Psoas muscle (tissue), 8 donors: ENCODE results near the gene RNF130. TPM values are rescaled to one million over a fixed set of nuclear protein-coding genes. Genes with fewer than 3 reads are reported as not detected.

Source experiments
- ATAC-seq, 4 donors: fragments of 200-7000 bp; cut with Tn5 transposase; one replicate each; pipeline ENCODE4 v1.9.1; 2020; ENCODE audit warnings: moderate library complexity in 3 of 4, mild to moderate bottlenecking in 2 of 4
- DNase-seq, 2 donors: peaks; one replicate each; pipeline ENCODE4 v3.0.0-alpha.2; 2020
- H3K27ac ChIP-seq: fragments of 200-600 bp; one replicate; pipeline ENCODE4 v1.8.0; 2022
- H3K27me3 ChIP-seq, 3 donors: fragments of 200-600 bp in 1 of 3; one replicate each; pipeline versions ENCODE4 v1.6.1 to v1.8.0; 2013 to 2022; ENCODE audit warnings: low read length in 2 of 3, mild to moderate bottlenecking in 2 of 3, moderate library complexity in 1 of 3; ENCODE audit not compliant: insufficient read depth in 3 of 3
- H3K36me3 ChIP-seq, 2 donors: fragments of 200-600 bp in 1 of 2; one replicate each; pipeline versions ENCODE4 v1.6.1 to v1.8.0; 2013 to 2022; ENCODE audit warnings: low read depth in 1 of 2, mild to moderate bottlenecking in 1 of 2, moderate library complexity in 1 of 2; ENCODE audit not compliant: insufficient read depth in 1 of 2
- H3K4me1 ChIP-seq: fragments of 200-600 bp; one replicate; pipeline ENCODE4 v1.8.0; 2022
- H3K4me3 ChIP-seq: fragments of 200-600 bp; one replicate; pipeline ENCODE4 v1.8.0; 2022; ENCODE audit warnings: mild to moderate bottlenecking
- H3K9me3 ChIP-seq: fragments of 200-600 bp; one replicate; pipeline ENCODE4 v1.8.0; 2022
- WGBS, 3 donors: extraction: QIAGEN DNeasy Blood & Tissue Kit; methylation state at CpG; one replicate each; pipeline versions ENCODE4 v1.1.6 to v1.1.7; 2013; 5-methylcytosine and 5-hydroxymethylcytosine counted together
- intact Hi-C, 2 donors: fragments of 100-400 bp; cut with DNase I; formaldehyde crosslinking; loops; one replicate each; pipeline versions ENCODE4 v1.11.0 to v1.14.2; 2022
- polyA plus RNA-seq, 3 donors: library from polyadenylated mRNA; stranded (reverse); fragments of 200-250 nt; gene quantifications; one replicate each; pipeline ENCODE4 v1.2.3, GENCODE V29; 2013
- total RNA-seq, 4 donors: library from RNA; stranded (reverse); fragmentation: NEBNext Ultra II Directional in 2 of 4; extraction: Animal tissue kit (Norgen Biotek cat#: 25700) in 2 of 4; gene quantifications; one replicate each; pipeline versions ENCODE4 v1.2.1 to v1.2.4, GENCODE V29; 2021 to 2023
- TF ChIP-seq, protein P1 (sequence below): fragments of 200-600 bp; IDR thresholded peaks from one replicate; pipeline ENCODE4 v1.8.0; 2022; ENCODE audit warnings: antibody characterized with exemption
- donor health status: healthy with polysubstance abuse.
- donor health status: DM: no; HTN: no; CAD: no; lungs with moderate emphysema.
- donor health status: Bipolar disorder and iron deficiency.
- donor health status: healthy.
- donor health status: DM: yes; HTN: yes; CAD: no.
- donor health status: DM: no; HTN: no; CAD: no.
- donor health status: DM: no; HTN: no; CAD: no.
- donor health status: DM: yes; HTN: yes; CAD: no.

The RNF130 gene
- total and polyA plus RNA-seq, 7 donors: 34.1 to 45.3 (median 37.2) TPM

- intact Hi-C loops: no loop called here
- H3K27me3 ChIP-seq: no peaks in the 10 kb centered on the region
- DNase-seq: no peak
- H3K9me3 ChIP-seq: no peaks in the 10 kb centered on the region
- no peak overlapping the region for H3K27ac ChIP-seq
- WGBS, 3 donors: 7 to 41% (median 19%) methylated on average over 1 of the region's 1 CpG
- TF ChIP-seq, protein P1, sequence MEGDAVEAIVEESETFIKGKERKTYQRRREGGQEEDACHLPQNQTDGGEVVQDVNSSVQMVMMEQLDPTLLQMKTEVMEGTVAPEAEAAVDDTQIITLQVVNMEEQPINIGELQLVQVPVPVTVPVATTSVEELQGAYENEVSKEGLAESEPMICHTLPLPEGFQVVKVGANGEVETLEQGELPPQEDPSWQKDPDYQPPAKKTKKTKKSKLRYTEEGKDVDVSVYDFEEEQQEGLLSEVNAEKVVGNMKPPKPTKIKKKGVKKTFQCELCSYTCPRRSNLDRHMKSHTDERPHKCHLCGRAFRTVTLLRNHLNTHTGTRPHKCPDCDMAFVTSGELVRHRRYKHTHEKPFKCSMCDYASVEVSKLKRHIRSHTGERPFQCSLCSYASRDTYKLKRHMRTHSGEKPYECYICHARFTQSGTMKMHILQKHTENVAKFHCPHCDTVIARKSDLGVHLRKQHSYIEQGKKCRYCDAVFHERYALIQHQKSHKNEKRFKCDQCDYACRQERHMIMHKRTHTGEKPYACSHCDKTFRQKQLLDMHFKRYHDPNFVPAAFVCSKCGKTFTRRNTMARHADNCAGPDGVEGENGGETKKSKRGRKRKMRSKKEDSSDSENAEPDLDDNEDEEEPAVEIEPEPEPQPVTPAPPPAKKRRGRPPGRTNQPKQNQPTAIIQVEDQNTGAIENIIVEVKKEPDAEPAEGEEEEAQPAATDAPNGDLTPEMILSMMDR: no peak
- no peak for ATAC-seq
- H3K4me3 ChIP-seq: no peak overlapping the region
- H3K4me1 ChIP-seq: peaks cover 9% of the 10 kb centered on the region
- peaks cover 0 to 19% of the 10 kb centered on the region in 2 donors for H3K36me3 ChIP-seq
Measured at GRCh38 chr5:180013678-180014077, 57.9 kb downstream of the RNF130 start.

GRCh38 chr5:180012316-180012715 is 59.2 kb downstream of the RNF130 start:
- 31 to 35% (median 32%) methylated on average over 2 of the region's 2 CpGs for WGBS, 3 donors
- intact Hi-C loops: no loop called here
- DNase-seq (no peak), ATAC-seq (peak; percentile 45 to 57 (median 52))
- TF ChIP-seq, protein P1: no peak
- H3K27me3 ChIP-seq: no peaks in the 10 kb centered on the region
- no peaks in the 10 kb centered on the region for H3K9me3 ChIP-seq
- H3K27ac ChIP-seq: no peak overlapping the region
- no peak overlapping the region for H3K4me3 ChIP-seq
- H3K4me1 ChIP-seq: peaks cover 13% of the 10 kb centered on the region
- H3K36me3 ChIP-seq: peaks cover 0 to 19% of the 10 kb centered on the region in 2 donors

- intact Hi-C loops: no loop called here
- Histone ChIP-seq H3K9me3 (no peaks in the 10 kb centered on the region), H3K27ac (no peak overlapping the region), H3K36me3 (peaks cover 0 to 19% of the 10 kb centered on the region in 2 donors), H3K27me3 (no peaks in the 10 kb centered on the region), H3K4me3 (no peak overlapping the region), H3K4me1 (peaks cover 18% of the 10 kb centered on the region)
- no peak for DNase-seq
- 89 to 96% (median 93%) methylated on average over 3 of the region's 3 CpGs for WGBS, 3 donors
- ATAC-seq: no peak
- TF ChIP-seq, protein P1: no peak
Measured at GRCh38 chr5:180010636-180011035, 60.9 kb downstream of the RNF130 start.

GRCh38 chr5:180009581-180009980 is 62.0 kb downstream of the RNF130 start:
- DNase-seq (no peak), ATAC-seq (no peak)
- 91 to 95% (median 94%) methylated on average over 7 of the region's 7 CpGs for WGBS, 3 donors
- H3K36me3 ChIP-seq: peaks cover 0 to 19% of the 10 kb centered on the region in 2 donors
- H3K9me3 ChIP-seq: no peaks in the 10 kb centered on the region
- H3K4me1 ChIP-seq: peaks cover 18% of the 10 kb centered on the region
- no peak overlapping the region for H3K4me3 ChIP-seq
- TF ChIP-seq, protein P1: no peak
- no peaks in the 10 kb centered on the region for H3K27me3 ChIP-seq
- H3K27ac ChIP-seq: no peak overlapping the region
- intact Hi-C loops: no loop called here

DNA sequence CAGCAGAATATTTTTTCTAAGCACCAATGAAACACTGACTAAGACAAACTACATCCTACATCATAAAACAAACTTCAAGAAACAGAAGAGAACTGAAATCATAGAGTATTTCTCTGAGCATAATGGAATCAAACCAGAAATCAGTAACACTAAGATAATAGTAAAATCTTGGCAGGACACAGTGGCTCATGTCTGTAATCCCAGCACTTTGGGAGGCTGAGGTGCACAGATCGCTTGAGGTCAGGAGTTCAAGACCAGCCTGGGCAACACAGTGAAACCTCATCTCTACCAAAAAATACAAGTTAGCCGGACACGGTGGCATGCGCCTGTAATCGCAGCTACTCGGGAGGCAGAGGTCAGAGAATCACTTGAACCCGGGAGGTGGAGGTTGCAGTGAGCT is 63.1 kb downstream of the RNF130 start:
- peaks cover 0 to 19% of the 10 kb centered on the region in 2 donors for H3K36me3 ChIP-seq
- TF ChIP-seq, protein P1: no peak
- DNase-seq (no peak), ATAC-seq (no peak)
- 89 to 95% (median 91%) methylated on average over 7 of the region's 7 CpGs for whole genome bisulfite sequencing, 3 donors
- no peaks in the 10 kb centered on the region for H3K27me3 ChIP-seq
- H3K9me3 ChIP-seq: no peaks in the 10 kb centered on the region
- intact Hi-C loops: no loop called here
- peaks cover 10% of the 10 kb centered on the region for H3K4me1 ChIP-seq
- no peak overlapping the region for H3K27ac ChIP-seq
- H3K4me3 ChIP-seq: no peak overlapping the region
